DND-41 (cell line): ENCODE measurements around the gene FBXW8.

Experiments used
- ATAC-seq: fragments of 200-7000 bp; cut with Tn5 transposase; 3 replicates; pipeline ENCODE4 v1.9.1; 2021; ENCODE audit warnings: low read depth; ENCODE audit not compliant: insufficient read depth
- DNase-seq: peaks from one replicate; pipeline ENCODE4 v3.0.0-alpha.2; 2020
- H2AFZ ChIP-seq: 2 replicates; pipeline ENCODE4 v1.6.0; 2012; ENCODE audit warnings: low read depth, low read length
- H3K27ac ChIP-seq: 2 replicates; pipeline ENCODE4 v1.5.1; 2012; ENCODE audit warnings: low read length, inconsistent platforms
- H3K27me3 ChIP-seq: fragments of 200-600 bp; sonication (generic); 2 replicates; pipeline ENCODE4 v1.6.0; 2012; ENCODE audit warnings: low read length, mild to moderate bottlenecking, inconsistent platforms; ENCODE audit not compliant: insufficient read depth, poor library complexity
- H3K36me3 ChIP-seq: 2 replicates; pipeline ENCODE4 v1.5.1; 2012; ENCODE audit warnings: low read length, inconsistent platforms; ENCODE audit not compliant: insufficient read depth
- H3K4me1 ChIP-seq: 2 replicates; pipeline ENCODE4 v1.5.1; 2012; ENCODE audit warnings: mild to moderate bottlenecking, low read length; ENCODE audit not compliant: insufficient read depth
- H3K4me2 ChIP-seq: 2 replicates; pipeline ENCODE4 v1.6.0; 2012; ENCODE audit warnings: mild to moderate bottlenecking, moderate library complexity, low read length, inconsistent platforms; ENCODE audit not compliant: insufficient read depth
- H3K4me3 ChIP-seq, 2 experiments: fragments of 200-600 bp in 1 of 2; shearing (Covaris generic) in 1 of 2; 2 replicates each; pipeline ENCODE4 v1.5.1; 2012 to 2016; ENCODE audit warnings: inconsistent platforms in 2 of 2, low read length in 2 of 2, mild to moderate bottlenecking in 2 of 2, low read depth in 1 of 2, moderate library complexity in 1 of 2
- H3K79me2 ChIP-seq: 2 replicates; pipeline ENCODE4 v1.6.0; 2012; ENCODE audit warnings: low read length, inconsistent platforms; ENCODE audit not compliant: insufficient read depth
- H3K9ac ChIP-seq: 2 replicates; pipeline ENCODE4 v1.6.0; 2012; ENCODE audit warnings: low read depth, mild to moderate bottlenecking, inconsistent platforms, low read length, moderate library complexity
- H3K9me3 ChIP-seq: 2 replicates; pipeline ENCODE4 v1.5.1; 2012; ENCODE audit warnings: low read length, moderate library complexity, mild to moderate bottlenecking, inconsistent platforms; ENCODE audit not compliant: insufficient read depth, severe bottlenecking
- H4K20me1 ChIP-seq: 2 replicates; pipeline ENCODE4 v1.6.0; 2012; ENCODE audit warnings: low read length; ENCODE audit not compliant: insufficient read depth
- CTCF ChIP-seq: IDR thresholded peaks from 2 replicates; pipeline ENCODE4 v1.5.1; 2012; ENCODE audit warnings: borderline replicate concordance, low read length, moderate library complexity, mild to moderate bottlenecking; ENCODE audit not compliant: poor library complexity, severe bottlenecking; ENCODE audit errors: extremely low read depth
- EZH2 ChIP-seq: IDR thresholded peaks from 3 replicates; pipeline ENCODE4 v1.6.1; 2012; ENCODE audit warnings: borderline replicate concordance, low read depth, mild to moderate bottlenecking, moderate library complexity, low read length, inconsistent platforms; ENCODE audit not compliant: severe bottlenecking

FBXW8 gene

GRCh38 chr12:116870306-116870705, 40.4 kb upstream of the FBXW8 start:
- peaks cover 5% of the 10 kb centered on the region for H3K27me3 ChIP-seq
- H3K79me2 ChIP-seq = no peaks in the 10 kb centered on the region
- TF ChIP-seq EZH2 = no peak
- H3K36me3 ChIP-seq = no peaks in the 10 kb centered on the region
- no peak overlapping the region for H3K4me2 ChIP-seq
- no peak overlapping the region for H2AFZ ChIP-seq
- no peaks in the 10 kb centered on the region for H4K20me1 ChIP-seq
- no peak overlapping the region for H3K9ac ChIP-seq
- no peak for ATAC-seq
- H3K9me3 ChIP-seq = no peaks in the 10 kb centered on the region
- H3K4me3 ChIP-seq = no peak overlapping the region
- DNase-seq = no peak
- H3K4me1 ChIP-seq = peaks cover 7% of the 10 kb centered on the region; the same call in 1 of the 2 replicates
- H3K27ac ChIP-seq = no peak overlapping the region

GRCh38 chr12:116874324-116874995, 36.3 kb upstream of the FBXW8 start:
- peaks cover 7% of the 10 kb centered on the region; the same call in 1 of the 2 replicates for H3K4me1 ChIP-seq
- ATAC-seq (no peak), DNase-seq (no peak)
- H3K9ac ChIP-seq = no peak overlapping the region
- H3K79me2 ChIP-seq = no peaks in the 10 kb centered on the region
- H3K36me3 ChIP-seq = no peaks in the 10 kb centered on the region
- H3K27ac ChIP-seq = no peak overlapping the region
- H4K20me1 ChIP-seq = peaks cover 3% of the 10 kb centered on the region; the same call in 1 of the 2 replicates
- no peak overlapping the region for H3K4me2 ChIP-seq
- TF ChIP-seq CTCF (no peak), EZH2 (no peak)
- H3K9me3 ChIP-seq = no peaks in the 10 kb centered on the region
- no peak overlapping the region for H2AFZ ChIP-seq
- H3K27me3 ChIP-seq = peaks cover 21% of the 10 kb centered on the region
- no peak overlapping the region for H3K4me3 ChIP-seq

- Histone ChIP-seq H3K9me3 (no peaks in the 10 kb centered on the region), H3K27ac (no peak overlapping the region), H4K20me1 (peaks cover 6% of the 10 kb centered on the region; the same call in 1 of the 2 replicates), H3K4me1 (peaks cover 14% of the 10 kb centered on the region), H3K4me3 (no peak overlapping the region), H3K79me2 (no peaks in the 10 kb centered on the region), H2AFZ (no peak overlapping the region), H3K4me2 (no peak overlapping the region), H3K9ac (no peak overlapping the region), H3K36me3 (no peaks in the 10 kb centered on the region), H3K27me3 (peaks cover 38% of the 10 kb centered on the region)
- ATAC-seq = no peak
- TF ChIP-seq CTCF (no peak), EZH2 (no peak)
- DNase-seq = no peak
Measured at GRCh38 chr12:116876151-116876869, 34.4 kb upstream of the FBXW8 start.
